ENCODE results near the gene RALGPS2. TPM values are rescaled to one million over a fixed set of nuclear protein-coding genes. Genes with fewer than 3 reads are reported as not detected.

The RALGPS2 gene
- total and polyA plus RNA-seq, 2 of the 13 experiments (the other 11 are each of a cell fraction or from before 2014, with no cell fraction given) = 15.6 to 36.0 TPM

GRCh38 chr1:178725466-178726086, 532 bp downstream of the RALGPS2 start (continued):
- TF ChIP-seq ZNF234 (CRISPR knock-in tag; conservative IDR thresholded peaks at IDR 0.05) = 0 out of 2 replicates have a peak, but pooled peaks have one; percentile 32
- no peak for TF ChIP-seq SIN3B (IDR thresholded peaks at IDR 0.05; ENCODE audit: low read length)
- TF ChIP-seq ZNF749 (CRISPR knock-in tag; IDR thresholded peaks at IDR 0.05; ENCODE audit: borderline replicate concordance) = no peak
- TF ChIP-seq ZBTB37 (CRISPR knock-in tag; IDR thresholded peaks at IDR 0.05) = no peak
- no peak for TF ChIP-seq TFDP2 (CRISPR knock-in tag; IDR thresholded peaks at IDR 0.05)
- no peak for TF ChIP-seq SRF (IDR thresholded peaks at IDR 0.05; ENCODE audit: low read depth, low read length)
- TF ChIP-seq KDM5A (IDR thresholded peaks at IDR 0.05; ENCODE audit: borderline replicate concordance, low read length) = no peak
- 0 out of 2 replicates have a peak, but pooled peaks have one; percentile 39 for TF ChIP-seq ZBTB7B (CRISPR knock-in tag; IDR thresholded peaks at IDR 0.05)
- no peak for TF ChIP-seq ZNF7 (CRISPR knock-in tag; IDR thresholded peaks at IDR 0.05)
- TF ChIP-seq, protein P1, sequence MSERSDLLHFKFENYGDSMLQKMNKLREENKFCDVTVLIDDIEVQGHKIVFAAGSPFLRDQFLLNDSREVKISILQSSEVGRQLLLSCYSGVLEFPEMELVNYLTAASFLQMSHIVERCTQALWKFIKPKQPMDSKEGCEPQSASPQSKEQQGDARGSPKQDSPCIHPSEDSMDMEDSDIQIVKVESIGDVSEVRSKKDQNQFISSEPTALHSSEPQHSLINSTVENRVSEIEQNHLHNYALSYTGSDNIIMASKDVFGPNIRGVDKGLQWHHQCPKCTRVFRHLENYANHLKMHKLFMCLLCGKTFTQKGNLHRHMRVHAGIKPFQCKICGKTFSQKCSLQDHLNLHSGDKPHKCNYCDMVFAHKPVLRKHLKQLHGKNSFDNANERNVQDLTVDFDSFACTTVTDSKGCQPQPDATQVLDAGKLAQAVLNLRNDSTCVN (CRISPR knock-in tag; IDR thresholded peaks at IDR 0.05; ENCODE audit: borderline replicate concordance) = no peak
- no peak for TF ChIP-seq AHR (CRISPR knock-in tag; IDR thresholded peaks at IDR 0.05)
- TF ChIP-seq, protein P2, sequence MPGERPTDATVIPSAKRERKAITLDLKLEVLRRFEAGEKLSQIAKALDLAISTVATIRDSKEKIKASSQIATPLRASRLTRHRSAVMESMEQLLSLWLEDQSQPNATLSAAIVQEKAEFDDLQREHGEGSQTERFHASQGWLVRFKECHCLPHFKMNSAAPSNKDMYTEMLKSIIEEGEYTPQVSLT (CRISPR knock-in tag; IDR thresholded peaks at IDR 0.05; ENCODE audit: borderline replicate concordance, low read depth) = no peak
- no peak for TF ChIP-seq ZNF777 (CRISPR knock-in tag; IDR thresholded peaks at IDR 0.05)
- TF ChIP-seq BCL6 (CRISPR knock-in tag; IDR thresholded peaks at IDR 0.05) = no peak
- TF ChIP-seq, protein P3, sequence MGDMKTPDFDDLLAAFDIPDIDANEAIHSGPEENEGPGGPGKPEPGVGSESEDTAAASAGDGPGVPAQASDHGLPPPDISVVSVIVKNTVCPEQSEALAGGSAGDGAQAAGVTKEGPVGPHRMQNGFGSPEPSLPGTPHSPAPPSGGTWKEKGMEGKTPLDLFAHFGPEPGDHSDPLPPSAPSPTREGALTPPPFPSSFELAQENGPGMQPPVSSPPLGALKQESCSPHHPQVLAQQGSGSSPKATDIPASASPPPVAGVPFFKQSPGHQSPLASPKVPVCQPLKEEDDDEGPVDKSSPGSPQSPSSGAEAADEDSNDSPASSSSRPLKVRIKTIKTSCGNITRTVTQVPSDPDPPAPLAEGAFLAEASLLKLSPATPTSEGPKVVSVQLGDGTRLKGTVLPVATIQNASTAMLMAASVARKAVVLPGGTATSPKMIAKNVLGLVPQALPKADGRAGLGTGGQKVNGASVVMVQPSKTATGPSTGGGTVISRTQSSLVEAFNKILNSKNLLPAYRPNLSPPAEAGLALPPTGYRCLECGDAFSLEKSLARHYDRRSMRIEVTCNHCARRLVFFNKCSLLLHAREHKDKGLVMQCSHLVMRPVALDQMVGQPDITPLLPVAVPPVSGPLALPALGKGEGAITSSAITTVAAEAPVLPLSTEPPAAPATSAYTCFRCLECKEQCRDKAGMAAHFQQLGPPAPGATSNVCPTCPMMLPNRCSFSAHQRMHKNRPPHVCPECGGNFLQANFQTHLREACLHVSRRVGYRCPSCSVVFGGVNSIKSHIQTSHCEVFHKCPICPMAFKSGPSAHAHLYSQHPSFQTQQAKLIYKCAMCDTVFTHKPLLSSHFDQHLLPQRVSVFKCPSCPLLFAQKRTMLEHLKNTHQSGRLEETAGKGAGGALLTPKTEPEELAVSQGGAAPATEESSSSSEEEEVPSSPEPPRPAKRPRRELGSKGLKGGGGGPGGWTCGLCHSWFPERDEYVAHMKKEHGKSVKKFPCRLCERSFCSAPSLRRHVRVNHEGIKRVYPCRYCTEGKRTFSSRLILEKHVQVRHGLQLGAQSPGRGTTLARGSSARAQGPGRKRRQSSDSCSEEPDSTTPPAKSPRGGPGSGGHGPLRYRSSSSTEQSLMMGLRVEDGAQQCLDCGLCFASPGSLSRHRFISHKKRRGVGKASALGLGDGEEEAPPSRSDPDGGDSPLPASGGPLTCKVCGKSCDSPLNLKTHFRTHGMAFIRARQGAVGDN (CRISPR knock-in tag; IDR thresholded peaks at IDR 0.05) = peak; percentile 1; the same call in 1 of the 2 replicates
- TF ChIP-seq, protein P4, sequence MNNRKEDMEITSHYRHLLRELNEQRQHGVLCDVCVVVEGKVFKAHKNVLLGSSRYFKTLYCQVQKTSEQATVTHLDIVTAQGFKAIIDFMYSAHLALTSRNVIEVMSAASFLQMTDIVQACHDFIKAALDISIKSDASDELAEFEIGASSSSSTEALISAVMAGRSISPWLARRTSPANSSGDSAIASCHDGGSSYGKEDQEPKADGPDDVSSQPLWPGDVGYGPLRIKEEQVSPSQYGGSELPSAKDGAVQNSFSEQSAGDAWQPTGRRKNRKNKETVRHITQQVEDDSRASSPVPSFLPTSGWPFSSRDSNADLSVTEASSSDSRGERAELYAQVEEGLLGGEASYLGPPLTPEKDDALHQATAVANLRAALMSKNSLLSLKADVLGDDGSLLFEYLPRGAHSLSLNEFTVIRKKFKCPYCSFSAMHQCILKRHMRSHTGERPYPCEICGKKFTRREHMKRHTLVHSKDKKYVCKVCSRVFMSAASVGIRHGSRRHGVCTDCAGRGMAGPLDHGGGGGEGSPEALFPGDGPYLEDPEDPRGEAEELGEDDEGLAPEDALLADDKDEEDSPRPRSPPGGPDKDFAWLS (CRISPR knock-in tag; IDR thresholded peaks at IDR 0.05; ENCODE audit: borderline replicate concordance) = no peak
- no peak for TF ChIP-seq MAFG (CRISPR knock-in tag; IDR thresholded peaks at IDR 0.05)
- peak; percentile 36 for TF ChIP-seq ZNF629 (CRISPR knock-in tag; conservative IDR thresholded peaks at IDR 0.05)
- TF ChIP-seq, protein P5, sequence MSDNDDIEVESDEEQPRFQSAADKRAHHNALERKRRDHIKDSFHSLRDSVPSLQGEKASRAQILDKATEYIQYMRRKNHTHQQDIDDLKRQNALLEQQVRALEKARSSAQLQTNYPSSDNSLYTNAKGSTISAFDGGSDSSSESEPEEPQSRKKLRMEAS (IDR thresholded peaks at IDR 0.05) = no peak; the same call in 1 of the 2 replicates

Data from HepG2 (cell line).